ENCODE measurements around the gene IL18RAP. TPM values are rescaled to one million over a fixed set of nuclear protein-coding genes. Genes with fewer than 3 reads are reported as not detected.

The IL18RAP gene
- total and polyA plus RNA-seq, 7 donors: 0.04 to 0.45 (median 0.12) TPM

GRCh38 chr2:102451968-102452367 is 29.0 kb downstream of the IL18RAP start:
- Histone ChIP-seq H3K27me3 (ENCODE audit: insufficient read depth in 3 of 3, low read length in 2 of 3) (peaks cover 0 to 4% (median 0%) of the 10 kb centered on the region in 3 donors), H3K9me3 (peaks cover 11% of the 10 kb centered on the region), H3K36me3 (ENCODE audit: insufficient read depth in 1 of 2, low read depth in 1 of 2) (no peaks in the 10 kb centered on the region), H3K4me1 (no peaks in the 10 kb centered on the region), H3K4me3 (no peak overlapping the region), H3K27ac (no peak overlapping the region)
- 54 to 63% (median 59%) methylated on average over 2 of the region's 2 CpGs for WGBS, 3 donors
- no peak for DNase-seq
- TF ChIP-seq, protein P1, sequence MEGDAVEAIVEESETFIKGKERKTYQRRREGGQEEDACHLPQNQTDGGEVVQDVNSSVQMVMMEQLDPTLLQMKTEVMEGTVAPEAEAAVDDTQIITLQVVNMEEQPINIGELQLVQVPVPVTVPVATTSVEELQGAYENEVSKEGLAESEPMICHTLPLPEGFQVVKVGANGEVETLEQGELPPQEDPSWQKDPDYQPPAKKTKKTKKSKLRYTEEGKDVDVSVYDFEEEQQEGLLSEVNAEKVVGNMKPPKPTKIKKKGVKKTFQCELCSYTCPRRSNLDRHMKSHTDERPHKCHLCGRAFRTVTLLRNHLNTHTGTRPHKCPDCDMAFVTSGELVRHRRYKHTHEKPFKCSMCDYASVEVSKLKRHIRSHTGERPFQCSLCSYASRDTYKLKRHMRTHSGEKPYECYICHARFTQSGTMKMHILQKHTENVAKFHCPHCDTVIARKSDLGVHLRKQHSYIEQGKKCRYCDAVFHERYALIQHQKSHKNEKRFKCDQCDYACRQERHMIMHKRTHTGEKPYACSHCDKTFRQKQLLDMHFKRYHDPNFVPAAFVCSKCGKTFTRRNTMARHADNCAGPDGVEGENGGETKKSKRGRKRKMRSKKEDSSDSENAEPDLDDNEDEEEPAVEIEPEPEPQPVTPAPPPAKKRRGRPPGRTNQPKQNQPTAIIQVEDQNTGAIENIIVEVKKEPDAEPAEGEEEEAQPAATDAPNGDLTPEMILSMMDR (IDR thresholded peaks at IDR 0.05): no peak
- ATAC-seq: no peak
- intact Hi-C loops (cut with DNase I): no loop called here

- WGBS, 3 donors: 48 to 66% (median 65%) methylated on average over 4 of the region's 4 CpGs
- DNase-seq (no peak), ATAC-seq (no peak)
- no peak overlapping the region for H3K27ac ChIP-seq
- no peak overlapping the region for H3K4me3 ChIP-seq
- peaks cover 11% of the 10 kb centered on the region for H3K9me3 ChIP-seq
- H3K27me3 ChIP-seq (ENCODE audit: insufficient read depth in 3 of 3, low read length in 2 of 3): peaks cover 0 to 4% (median 0%) of the 10 kb centered on the region in 3 donors
- intact Hi-C loops (cut with DNase I): no loop called here
- TF ChIP-seq, protein P1 (IDR thresholded peaks at IDR 0.05): no peak
- no peaks in the 10 kb centered on the region for H3K4me1 ChIP-seq
- no peaks in the 10 kb centered on the region for H3K36me3 ChIP-seq (ENCODE audit: insufficient read depth in 1 of 2, low read depth in 1 of 2)
These were observed 30.5 kb downstream of the IL18RAP start for GRCh38 chr2:102453501-102453900.

DNA sequence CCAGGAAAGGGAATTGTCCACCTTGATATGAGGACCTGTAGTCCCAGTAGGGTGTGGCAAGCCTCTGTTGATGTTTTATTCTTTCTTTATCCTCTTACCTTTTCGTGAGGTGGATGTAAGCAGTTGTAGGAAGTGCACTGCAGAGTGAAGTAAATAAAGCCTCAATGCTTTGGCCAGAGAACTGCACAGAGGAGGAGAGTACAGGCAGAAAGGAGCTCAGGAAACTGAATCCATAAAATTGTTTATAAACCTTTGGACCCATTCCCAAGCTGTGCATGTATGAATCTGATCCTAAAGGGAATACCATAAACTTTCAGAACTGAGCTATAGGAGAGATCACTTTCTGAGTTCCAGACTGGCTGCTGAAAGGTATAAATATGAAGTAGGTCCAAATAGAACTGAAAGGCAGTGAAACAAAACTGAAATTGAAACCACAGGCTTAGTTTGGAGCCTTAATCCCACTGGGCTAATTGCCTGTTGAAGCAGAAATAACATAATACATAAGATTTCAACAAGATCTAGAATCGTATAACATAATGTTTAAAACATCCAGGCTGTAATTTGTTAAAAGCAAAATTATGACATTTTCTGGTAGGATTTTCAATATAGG is 32.2 kb downstream of the IL18RAP start:
- Histone ChIP-seq H3K36me3 (ENCODE audit: insufficient read depth in 1 of 2, low read depth in 1 of 2) (no peaks in the 10 kb centered on the region), H3K27me3 (ENCODE audit: insufficient read depth in 3 of 3, low read length in 2 of 3) (peaks cover 0 to 4% (median 0%) of the 10 kb centered on the region in 3 donors), H3K4me3 (no peak overlapping the region), H3K9me3 (peaks cover 11% of the 10 kb centered on the region), H3K27ac (no peak overlapping the region), H3K4me1 (no peaks in the 10 kb centered on the region)
- ATAC-seq (no peak), DNase-seq (no peak)
- 59 to 72% (median 71%) methylated on average over 2 of the region's 2 CpGs for WGBS, 3 donors
- TF ChIP-seq, protein P1 (IDR thresholded peaks at IDR 0.05): no peak
- intact Hi-C loops (cut with DNase I): no loop called here

DNA sequence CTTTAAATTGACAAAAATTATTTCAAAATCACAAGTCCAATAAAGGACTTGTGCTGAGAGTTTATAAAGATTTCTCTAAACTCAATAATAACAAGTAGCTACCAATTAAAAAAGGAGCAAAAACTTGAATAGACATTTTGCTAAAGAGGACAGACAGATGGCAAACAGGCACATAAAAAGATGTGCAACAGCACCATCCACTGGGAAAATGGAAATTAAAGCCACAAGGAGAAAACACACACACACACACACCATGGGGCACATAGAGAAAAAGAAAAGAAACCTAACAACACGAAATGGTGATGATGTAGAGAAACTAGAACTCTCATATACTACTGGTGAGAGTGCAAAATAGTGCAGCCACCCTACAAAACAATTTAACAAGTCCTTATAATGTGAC is 37.5 kb downstream of the IL18RAP start:
- H3K36me3 ChIP-seq (ENCODE audit: insufficient read depth in 1 of 2, low read depth in 1 of 2): no peaks in the 10 kb centered on the region

More for the DNA sequence above, 37.5 kb downstream of the IL18RAP start:
- DNase-seq (no peak), ATAC-seq (no peak)
- intact Hi-C loops (cut with DNase I): no loop called here
- H3K9me3 ChIP-seq: peaks cover 6% of the 10 kb centered on the region
- H3K27ac ChIP-seq: no peak overlapping the region
- no peaks in the 10 kb centered on the region for H3K4me1 ChIP-seq
- WGBS, 3 donors: 67 to 76% (median 74%) methylated on average over 1 of the region's 1 CpG
- no peaks in the 10 kb centered on the region for H3K27me3 ChIP-seq (ENCODE audit: insufficient read depth in 3 of 3, low read length in 2 of 3)
- no peak overlapping the region for H3K4me3 ChIP-seq
- TF ChIP-seq, protein P1 (IDR thresholded peaks at IDR 0.05): no peak

All from psoas muscle (tissue), 8 donors.